KMS-11 (cell line): Measurements from ENCODE around the gene PATJ.
"Not testable (repeated sequence)": the region's sequence is repeated elsewhere in the genome, so short reads cannot be mapped to it uniquely, and the experiment has no call there.

ENCODE experiments used
- H2AFZ ChIP-seq: fragments of 200-600 bp; sonication (generic); 2 replicates; pipeline ENCODE4 v1.6.1; 2016; ENCODE audit warnings: antibody characterized with exemption, mixed run types, low read depth
- H3K27ac ChIP-seq: fragments of 200-600 bp; sonication (generic); 2 replicates; pipeline ENCODE4 v1.6.1; 2016; ENCODE audit warnings: mild to moderate bottlenecking, mixed run types
- H3K27me3 ChIP-seq: fragments of 200-600 bp; sonication (generic); 2 replicates; pipeline ENCODE4 v1.6.1; 2017; ENCODE audit warnings: mild to moderate bottlenecking, low read depth, mixed run types, moderate library complexity; ENCODE audit not compliant: insufficient read depth
- H3K36me3 ChIP-seq: fragments of 200-600 bp; sonication (generic); 2 replicates; pipeline ENCODE4 v1.6.1; 2017; ENCODE audit warnings: mild to moderate bottlenecking, mixed run types; ENCODE audit not compliant: insufficient read depth
- H3K4me1 ChIP-seq: fragments of 200-600 bp; sonication (generic); 2 replicates; pipeline ENCODE4 v1.6.1; 2016; ENCODE audit warnings: mild to moderate bottlenecking, low read depth, mixed run types; ENCODE audit not compliant: poor library complexity, severe bottlenecking
- H3K4me2 ChIP-seq: fragments of 200-600 bp; sonication (generic); 2 replicates; pipeline ENCODE4 v1.7.0; 2016; ENCODE audit warnings: mild to moderate bottlenecking, mixed run types
- H3K4me3 ChIP-seq: fragments of 200-600 bp; sonication (generic); IDR thresholded peaks from 2 replicates; pipeline ENCODE4 v1.6.1; 2017; ENCODE audit warnings: low read depth, low read length, mixed read lengths; ENCODE audit not compliant: insufficient read depth
- H3K79me2 ChIP-seq: fragments of 200-600 bp; sonication (generic); 2 replicates; pipeline ENCODE4 v1.6.1; 2016; ENCODE audit warnings: low read depth, mixed run types; ENCODE audit not compliant: insufficient read depth
- H3K9ac ChIP-seq: fragments of 200-600 bp; sonication (generic); 2 replicates; pipeline ENCODE4 v1.6.1; 2016; ENCODE audit warnings: mild to moderate bottlenecking, mixed run types
- H4K20me1 ChIP-seq: fragments of 200-600 bp; sonication (generic); 2 replicates; pipeline ENCODE4 v1.6.1; 2016; ENCODE audit warnings: mild to moderate bottlenecking, mixed run types; ENCODE audit not compliant: insufficient read depth
- TF ChIP-seq, protein P1 (sequence below): fragments of 200-600 bp; sonication (generic); conservative IDR thresholded peaks from 2 replicates; pipeline ENCODE4 v1.6.1; 2017; ENCODE audit warnings: low read depth, mild to moderate bottlenecking, antibody characterized with exemption, low read length, moderate library complexity, mixed read lengths

The PATJ gene

DNA sequence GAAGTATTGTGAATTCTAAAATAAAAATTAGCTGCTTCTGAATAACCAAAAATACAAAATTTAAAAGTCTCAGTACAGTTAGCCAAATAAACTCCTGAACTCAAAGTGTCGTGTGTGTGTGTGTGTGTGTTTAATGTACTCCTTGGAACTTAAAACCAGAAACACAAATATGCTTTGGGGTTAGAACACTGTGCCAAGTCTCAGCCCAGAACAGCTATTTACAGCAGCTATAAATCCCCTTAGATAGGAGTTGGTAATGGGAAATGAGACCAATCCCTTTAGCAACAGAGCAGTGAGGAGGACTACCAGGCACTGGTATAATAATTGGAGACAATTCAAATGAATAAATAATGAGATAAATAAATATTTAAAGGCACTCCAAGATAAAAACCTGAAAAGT is 83.1 kb downstream of the PATJ start:
- Histone ChIP-seq H3K79me2 (no peaks in the 10 kb centered on the region), H3K4me3 (no peak overlapping the region), H4K20me1 (no peaks in the 10 kb centered on the region), H3K27me3 (no peaks in the 10 kb centered on the region), H3K9ac (no peak overlapping the region), H3K27ac (no peak overlapping the region), H3K36me3 (no peaks in the 10 kb centered on the region), H3K4me1 (no peaks in the 10 kb centered on the region), H2AFZ (no peak overlapping the region), H3K4me2 (no peak overlapping the region)
- TF ChIP-seq, protein P1, sequence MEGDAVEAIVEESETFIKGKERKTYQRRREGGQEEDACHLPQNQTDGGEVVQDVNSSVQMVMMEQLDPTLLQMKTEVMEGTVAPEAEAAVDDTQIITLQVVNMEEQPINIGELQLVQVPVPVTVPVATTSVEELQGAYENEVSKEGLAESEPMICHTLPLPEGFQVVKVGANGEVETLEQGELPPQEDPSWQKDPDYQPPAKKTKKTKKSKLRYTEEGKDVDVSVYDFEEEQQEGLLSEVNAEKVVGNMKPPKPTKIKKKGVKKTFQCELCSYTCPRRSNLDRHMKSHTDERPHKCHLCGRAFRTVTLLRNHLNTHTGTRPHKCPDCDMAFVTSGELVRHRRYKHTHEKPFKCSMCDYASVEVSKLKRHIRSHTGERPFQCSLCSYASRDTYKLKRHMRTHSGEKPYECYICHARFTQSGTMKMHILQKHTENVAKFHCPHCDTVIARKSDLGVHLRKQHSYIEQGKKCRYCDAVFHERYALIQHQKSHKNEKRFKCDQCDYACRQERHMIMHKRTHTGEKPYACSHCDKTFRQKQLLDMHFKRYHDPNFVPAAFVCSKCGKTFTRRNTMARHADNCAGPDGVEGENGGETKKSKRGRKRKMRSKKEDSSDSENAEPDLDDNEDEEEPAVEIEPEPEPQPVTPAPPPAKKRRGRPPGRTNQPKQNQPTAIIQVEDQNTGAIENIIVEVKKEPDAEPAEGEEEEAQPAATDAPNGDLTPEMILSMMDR, result no peak

DNA sequence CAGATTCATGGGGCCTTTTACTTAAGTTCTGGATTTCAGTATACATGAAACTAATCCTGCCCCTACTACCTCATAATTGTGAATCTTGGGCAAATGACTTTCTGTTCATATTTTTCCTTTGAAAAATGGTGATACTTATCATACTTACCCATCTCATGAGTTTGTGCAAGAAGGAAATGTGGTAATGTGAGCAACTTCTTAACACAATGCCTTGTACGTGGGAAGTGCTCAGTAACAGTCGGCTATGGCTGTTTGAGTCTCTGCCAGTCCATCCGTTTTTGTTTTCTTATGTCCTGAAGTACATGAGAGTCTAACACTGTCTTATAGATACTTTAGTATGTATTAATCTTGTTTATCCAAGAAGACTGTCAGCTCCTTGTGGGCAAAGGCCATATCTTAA is 86.5 kb downstream of the PATJ start:
- Histone ChIP-seq H3K4me3 (no peak overlapping the region), H3K27ac (no peak overlapping the region), H3K36me3 (no peaks in the 10 kb centered on the region), H3K79me2 (no peaks in the 10 kb centered on the region), H3K9ac (no peak overlapping the region), H3K27me3 (no peaks in the 10 kb centered on the region), H4K20me1 (no peaks in the 10 kb centered on the region), H2AFZ (no peak overlapping the region), H3K4me1 (no peaks in the 10 kb centered on the region), H3K4me2 (no peak overlapping the region)
- TF ChIP-seq, protein P1, result no peak

DNA sequence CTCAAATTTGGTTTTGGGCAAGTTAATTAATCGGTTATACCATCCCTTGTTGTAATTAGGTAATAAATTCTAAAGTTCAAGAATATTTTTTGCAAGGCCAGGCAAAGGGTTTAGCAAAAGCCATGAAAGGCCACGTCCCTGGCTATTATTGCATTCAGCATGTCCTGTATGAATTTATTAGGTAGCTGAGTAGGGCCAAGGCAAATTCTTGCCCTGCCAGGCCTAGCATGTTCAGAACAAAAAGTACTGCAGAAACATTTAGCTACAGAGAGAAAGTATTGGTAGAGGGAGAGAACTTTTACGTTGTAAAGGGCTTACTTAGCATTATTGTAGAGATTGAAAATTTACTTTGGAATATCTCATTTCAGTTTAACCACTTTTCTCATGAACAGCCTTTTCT is 94.4 kb downstream of the PATJ start:
- no peak overlapping the region for H3K4me3 ChIP-seq
- H3K4me2 ChIP-seq, result no peak overlapping the region
- no peaks in the 10 kb centered on the region for H4K20me1 ChIP-seq
- H3K9ac ChIP-seq, result no peak overlapping the region
- no peaks in the 10 kb centered on the region for H3K4me1 ChIP-seq
- no peaks in the 10 kb centered on the region for H3K36me3 ChIP-seq
- TF ChIP-seq, protein P1, result no peak
- H3K27ac ChIP-seq, result no peak overlapping the region
- H3K27me3 ChIP-seq, result no peaks in the 10 kb centered on the region
- H2AFZ ChIP-seq, result no peak overlapping the region
- H3K79me2 ChIP-seq, result no peaks in the 10 kb centered on the region

DNA sequence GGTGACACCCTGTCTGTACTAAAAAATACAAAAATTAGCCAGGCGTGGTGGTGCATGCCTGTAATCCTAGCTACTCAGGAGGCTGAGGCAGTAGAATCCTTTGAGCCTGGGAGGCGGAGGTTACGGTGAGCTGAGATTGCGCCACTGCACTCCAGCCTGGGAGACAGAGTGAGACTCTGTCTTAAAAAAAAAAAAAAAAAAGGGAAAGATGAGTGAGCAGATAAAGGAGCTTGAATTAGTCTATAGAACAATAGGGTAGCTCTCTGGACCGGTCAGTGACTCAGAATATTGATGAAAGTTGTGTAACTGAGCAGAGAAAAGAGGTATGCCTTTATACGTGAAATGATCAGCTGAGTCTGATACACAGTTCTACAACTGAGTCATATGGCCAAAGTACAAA is 95.3 kb downstream of the PATJ start:
- H3K27ac ChIP-seq, H3K27me3 ChIP-seq, H4K20me1 ChIP-seq, H3K4me2 ChIP-seq, H3K9ac ChIP-seq, H3K79me2 ChIP-seq, H3K4me3 ChIP-seq, H3K4me1 ChIP-seq, H2AFZ ChIP-seq, H3K36me3 ChIP-seq: not testable (repeated sequence)

DNA sequence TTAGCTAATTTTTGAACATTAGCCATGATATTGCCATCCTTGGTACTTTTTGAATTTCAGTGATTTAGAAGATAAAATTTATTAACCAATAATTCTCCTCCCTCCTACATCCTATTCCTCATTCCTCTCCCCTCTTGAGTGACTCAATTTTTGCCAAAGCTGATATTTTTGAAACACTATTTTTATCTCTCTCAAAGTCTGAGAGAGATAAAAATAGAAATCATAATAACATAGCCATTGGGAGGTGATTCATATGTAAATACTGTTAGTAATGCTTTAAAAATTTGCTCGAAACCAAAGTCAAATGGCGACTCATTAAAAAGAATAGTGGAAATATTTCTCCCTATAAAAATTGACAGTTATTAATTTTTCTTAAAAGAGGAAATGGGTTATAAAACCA is 97.4 kb downstream of the PATJ start:
- no peak overlapping the region for H3K9ac ChIP-seq
- no peak overlapping the region for H3K27ac ChIP-seq

More for the DNA sequence above, 97.4 kb downstream of the PATJ start:
- no peak overlapping the region for H3K4me2 ChIP-seq
- H3K27me3 ChIP-seq, result no peaks in the 10 kb centered on the region
- no peak overlapping the region for H2AFZ ChIP-seq
- no peak overlapping the region for H3K4me3 ChIP-seq
- TF ChIP-seq, protein P1, result no peak
- no peaks in the 10 kb centered on the region for H3K79me2 ChIP-seq
- no peaks in the 10 kb centered on the region for H3K36me3 ChIP-seq
- no peaks in the 10 kb centered on the region for H4K20me1 ChIP-seq
- no peaks in the 10 kb centered on the region for H3K4me1 ChIP-seq
